Cardiac fibroblast (primary cell): ENCODE measurements around the gene DAB2IP.

Experiments used
- DNase-seq, 2 donors: peaks; one replicate each; pipeline versions ENCODE4 v3.0.0 to v3.0.0-alpha.2; 2010; ENCODE audit warnings: low read depth in 2 of 2
- H3K4me3 ChIP-seq, 2 donors: replicated peaks in 1 of 2; 1 replicate in 1 of 2; 2 replicates in 1 of 2; pipeline ENCODE4 v1.5.1; 2011; ENCODE audit warnings: low read depth in 2 of 2, low read length in 2 of 2, mild to moderate bottlenecking in 2 of 2, moderate library complexity in 1 of 2
- CTCF ChIP-seq: IDR thresholded peaks from one replicate; pipeline ENCODE4 v1.5.1; 2011; ENCODE audit warnings: low read depth, mild to moderate bottlenecking, low read length, inconsistent platforms

DAB2IP gene

DNA sequence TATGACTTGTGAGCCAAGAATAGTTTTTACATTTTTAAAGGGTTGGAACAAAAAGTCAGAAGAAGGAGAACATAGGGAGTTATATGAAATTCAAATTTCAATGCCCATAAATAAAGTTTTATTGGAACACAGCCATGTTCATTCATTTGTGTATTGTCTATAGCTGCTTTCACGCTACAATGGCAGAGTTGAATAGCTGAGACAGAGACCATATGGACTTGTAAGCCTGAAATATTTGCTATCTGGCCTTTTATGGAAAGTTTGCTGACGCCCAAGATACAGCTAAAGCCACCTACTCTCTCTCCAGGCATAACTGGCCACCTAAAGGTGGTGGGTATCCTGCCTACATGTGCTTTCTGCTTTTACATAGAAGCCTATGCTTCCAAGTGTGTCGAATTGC, 10.9 kb downstream of the DAB2IP start:
- no peak for DNase-seq
- H3K4me3 ChIP-seq, result no peak overlapping the region
- TF ChIP-seq CTCF, result no peak

GRCh38 chr9:121662891-121663580, 11.6 kb downstream of the DAB2IP start:
- no peak for TF ChIP-seq CTCF
- no peak for DNase-seq
- H3K4me3 ChIP-seq, result no peak overlapping the region

DNA sequence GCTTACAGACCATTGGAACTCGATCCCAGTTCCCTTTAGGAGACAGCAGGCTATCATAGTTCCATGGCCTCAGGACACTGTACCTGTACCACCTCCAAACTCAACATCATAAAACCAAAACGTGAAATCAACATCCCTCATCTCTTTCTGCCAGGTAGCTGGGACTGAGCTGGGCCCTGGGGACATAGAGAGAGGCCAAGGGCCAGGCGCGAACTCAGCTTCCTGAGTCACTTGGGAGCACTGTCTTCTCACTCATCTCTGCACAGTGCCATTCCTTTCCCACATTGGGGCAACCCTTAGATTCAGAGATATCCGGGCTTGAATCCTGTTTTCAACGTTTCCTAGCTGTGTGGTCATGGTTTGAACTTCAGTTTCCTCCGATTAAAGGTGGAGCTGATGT, 12.2 kb downstream of the DAB2IP start:
- TF ChIP-seq CTCF, result no peak
- DNase-seq, result no peak

GRCh38 chr9:121666294-121666693, 14.9 kb downstream of the DAB2IP start:
- no peak for TF ChIP-seq CTCF
- no peak for DNase-seq
- no peak overlapping the region for H3K4me3 ChIP-seq

More for the DNA sequence above, 12.2 kb downstream of the DAB2IP start:
- no peak overlapping the region for H3K4me3 ChIP-seq

- H3K4me3 ChIP-seq, result no peak overlapping the region
- no peak for TF ChIP-seq CTCF
- DNase-seq, result no peak
Measured at GRCh38 chr9:121667214-121667613, 15.8 kb downstream of the DAB2IP start.

GRCh38 chr9:121667890-121668289, 16.5 kb downstream of the DAB2IP start:
- TF ChIP-seq CTCF, result no peak
- H3K4me3 ChIP-seq, result no peak overlapping the region
- DNase-seq, result no peak

DNA sequence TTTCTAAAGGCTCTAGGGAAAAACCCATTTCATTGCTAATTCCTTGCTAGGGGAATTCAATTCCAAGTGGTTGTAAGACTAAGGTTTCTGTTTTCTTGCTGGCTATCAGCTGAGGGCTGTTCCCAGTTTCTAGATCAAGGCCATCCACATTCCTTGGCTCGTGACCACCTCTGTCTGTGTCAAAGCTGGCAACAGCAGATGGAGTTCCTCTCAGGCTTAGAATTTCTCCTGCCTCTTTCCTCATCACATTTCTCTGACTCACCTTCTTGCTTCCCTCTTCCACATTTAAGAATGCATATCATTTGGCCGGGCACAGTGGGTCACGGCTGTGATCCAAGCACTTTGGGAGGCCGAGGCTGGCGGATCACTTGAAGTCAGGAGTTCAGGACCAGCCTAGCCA, 19.0 kb downstream of the DAB2IP start:
- H3K4me3 ChIP-seq, result no peak overlapping the region
- TF ChIP-seq CTCF, result no peak
- peak; percentile 45 to 93 for DNase-seq
